WTC11 (cell line): ENCODE results near the gene TVP23A. TPM values are rescaled to one million over a fixed set of nuclear protein-coding genes. Genes with fewer than 3 reads are reported as not detected.

Experiments
- ATAC-seq: fragments of 200-7000 bp; cut with Tn5 transposase; 2 replicates; pipeline ENCODE4 v1.10.0; 2021; ENCODE audit warnings: mild to moderate bottlenecking, moderate library complexity
- CTCF ChIA-PET: fragments of 300-600 bp; sonication (Branson Sonifier 250); formaldehyde crosslinking; loops from one replicate; lab custom pipeline; 2021; ENCODE audit warnings: antibody characterized with exemption; lab: Charles Lee
- POLR2A ChIA-PET: fragments of 350-600 bp; sonication (Branson Sonifier 250); formaldehyde crosslinking; loops from one replicate; lab custom pipeline; 2021; ENCODE audit warnings: antibody characterized with exemption; lab: Charles Lee
- DNase-seq: peaks from one replicate; pipeline ENCODE4 v3.0.0; 2021; ENCODE audit warnings: low spot score
- H3K27ac Mint-ChIP-seq: 2 replicates; pipeline ENCODE4 v1.8.0; 2021; ENCODE audit warnings: mixed read lengths
- H3K27me3 Mint-ChIP-seq: 2 replicates; pipeline ENCODE4 v1.8.0; 2021; ENCODE audit warnings: low read depth, mild to moderate bottlenecking, moderate library complexity, mixed read lengths
- H3K36me3 Mint-ChIP-seq: 2 replicates; pipeline ENCODE4 v1.8.0; 2021; ENCODE audit warnings: mixed read lengths
- H3K4me1 Mint-ChIP-seq: 2 replicates; pipeline ENCODE4 v1.8.0; 2022; ENCODE audit warnings: mixed read lengths
- H3K4me3 Mint-ChIP-seq: 2 replicates; pipeline ENCODE4 v1.8.0; 2021; ENCODE audit warnings: mild to moderate bottlenecking, moderate library complexity, mixed read lengths
- H3K9me3 Mint-ChIP-seq: 2 replicates; pipeline ENCODE4 v1.8.0; 2021; ENCODE audit warnings: mixed read lengths
- ATF2 ChIP-seq: sonication (generic); formaldehyde crosslinking; IDR thresholded peaks from 2 replicates; pipeline ENCODE4 v1.8.1; 2022; ENCODE audit warnings: low read depth, missing genetic modification reagents, borderline replicate concordance
- CTCF ChIP-seq: fragments of 200-600 bp; IDR thresholded peaks from 2 replicates; pipeline ENCODE4 v1.8.0; 2022; ENCODE audit warnings: antibody characterized with exemption
- FOXJ3 ChIP-seq: sonication (generic); formaldehyde crosslinking; IDR thresholded peaks from 2 replicates; pipeline ENCODE4 v1.9.0; 2021; ENCODE audit warnings: missing genetic modification reagents, mild to moderate bottlenecking, borderline replicate concordance
- FOXK1 ChIP-seq: sonication (generic); formaldehyde crosslinking; IDR thresholded peaks from 2 replicates; pipeline ENCODE4 v1.8.0; 2022; ENCODE audit warnings: mild to moderate bottlenecking, moderate library complexity, missing genetic modification reagents
- FOXP4 ChIP-seq: sonication (generic); formaldehyde crosslinking; IDR thresholded peaks from 2 replicates; pipeline ENCODE4 v1.8.0; 2022; ENCODE audit warnings: mild to moderate bottlenecking, missing genetic modification reagents
- GABPB1 ChIP-seq: sonication (generic); formaldehyde crosslinking; IDR thresholded peaks from 2 replicates; pipeline ENCODE4 v1.8.1; 2023; ENCODE audit warnings: mild to moderate bottlenecking, missing genetic modification reagents
- GRHL2 ChIP-seq: fragments of 250-450 bp; sonication (Bioruptor Pico); IDR thresholded peaks from 2 replicates; pipeline ENCODE4 v1.8.0; 2022; ENCODE audit warnings: mild to moderate bottlenecking, moderate library complexity; ENCODE audit not compliant: insufficient replicate concordance, severe bottlenecking
- HMGA2 ChIP-seq: fragments of 250-450 bp; sonication (Bioruptor Pico); IDR thresholded peaks from 2 replicates; pipeline ENCODE4 v1.4.0; 2021; ENCODE audit warnings: mild to moderate bottlenecking, moderate library complexity
- IRF1 ChIP-seq: sonication (generic); formaldehyde crosslinking; IDR thresholded peaks from 2 replicates; pipeline ENCODE4 v1.8.0; 2023; ENCODE audit warnings: missing genetic modification reagents
- NFATC4 ChIP-seq: fragments of 250-450 bp; sonication (Bioruptor Pico); IDR thresholded peaks from 2 replicates; pipeline ENCODE4 v1.9.0; 2021; ENCODE audit warnings: mild to moderate bottlenecking
- NFE2L1 ChIP-seq: sonication (generic); formaldehyde crosslinking; IDR thresholded peaks from 2 replicates; pipeline ENCODE4 v1.8.1; 2023; ENCODE audit warnings: missing genetic modification reagents
- STAT6 ChIP-seq: sonication (generic); formaldehyde crosslinking; conservative IDR thresholded peaks from 2 replicates; pipeline ENCODE4 v1.8.1; 2023; ENCODE audit warnings: mild to moderate bottlenecking, low read depth, missing genetic modification reagents, moderate library complexity
- ZBTB21 ChIP-seq: sonication (generic); formaldehyde crosslinking; IDR thresholded peaks from 2 replicates; pipeline ENCODE4 v1.8.1; 2023; ENCODE audit warnings: mild to moderate bottlenecking, missing genetic modification reagents, borderline replicate concordance
- ZMAT4 ChIP-seq: fragments of 250-450 bp; sonication (Bioruptor Pico); IDR thresholded peaks from 2 replicates; pipeline ENCODE4 v1.9.0; 2021; ENCODE audit warnings: mild to moderate bottlenecking
- ZNF138 ChIP-seq: sonication (generic); formaldehyde crosslinking; conservative IDR thresholded peaks from 2 replicates; pipeline ENCODE4 v1.8.1; 2022; ENCODE audit warnings: mild to moderate bottlenecking, moderate library complexity, missing genetic modification reagents
- ZNF263 ChIP-seq: sonication (generic); formaldehyde crosslinking; IDR thresholded peaks from 2 replicates; pipeline ENCODE4 v1.8.1; 2022; ENCODE audit warnings: low read depth, mild to moderate bottlenecking, moderate library complexity, missing genetic modification reagents
- ZNF423 ChIP-seq: fragments of 250-450 bp; sonication (Bioruptor Pico); IDR thresholded peaks from 2 replicates; pipeline ENCODE4 v2.1.2; 2022; ENCODE audit warnings: mild to moderate bottlenecking, moderate library complexity
- ZNF425 ChIP-seq: fragments of 250-450 bp; sonication (Bioruptor Pico); conservative IDR thresholded peaks from 2 replicates; pipeline ENCODE4 v1.9.0; 2021; ENCODE audit warnings: mild to moderate bottlenecking
- ZNF671 ChIP-seq: fragments of 250-450 bp; sonication (Bioruptor Pico); IDR thresholded peaks from 2 replicates; pipeline ENCODE4 v1.8.0; 2021; ENCODE audit warnings: mild to moderate bottlenecking
- total RNA-seq: library from RNA; stranded (reverse); gene quantifications from 3 replicates; pipeline ENCODE4 v1.2.3, GENCODE V29; 2021

Gene TVP23A
- total RNA-seq, 1 experiment from 2014 or later, result 1.2 TPM

GRCh38 chr16:10824111-10824893 is 5.7 kb upstream of the TVP23A start:
- Mint-ChIP-seq H3K4me1 (peaks cover 7% of the 10 kb centered on the region), H3K4me3 (no peak overlapping the region)
- no peak for TF ChIP-seq ZNF423 (CRISPR knock-in tag)
- no peak for TF ChIP-seq FOXK1 (CRISPR knock-in tag)
- no peak for TF ChIP-seq ZMAT4 (CRISPR knock-in tag)
- TF ChIP-seq, all 79 proteins: peak for 0
- H3K36me3 Mint-ChIP-seq, result no peaks in the 10 kb centered on the region
- CTCF ChIA-PET, result no interaction called here
- POLR2A ChIA-PET, result no interaction called here
- H3K27me3 Mint-ChIP-seq, result peaks cover 3% of the 10 kb centered on the region; the same call in 1 of the 2 replicates
- DNase-seq (no peak), ATAC-seq (no peak)
- no peaks in the 10 kb centered on the region for H3K9me3 Mint-ChIP-seq
- no peak overlapping the region for H3K27ac Mint-ChIP-seq

GRCh38 chr16:10822702-10823101 is 4.1 kb upstream of the TVP23A start:
- no peak for TF ChIP-seq ZNF138 (CRISPR knock-in tag)
- no peak for TF ChIP-seq FOXP4
- no peak for TF ChIP-seq GABPB1
- no peak for TF ChIP-seq GRHL2 (CRISPR knock-in tag)
- TF ChIP-seq HMGA2 (CRISPR knock-in tag), result no peak
- no peak for TF ChIP-seq ZBTB21 (CRISPR knock-in tag)
- no peak for TF ChIP-seq ZNF671 (CRISPR knock-in tag)
- TF ChIP-seq FOXJ3, result no peak
- no peak for TF ChIP-seq ZNF263 (CRISPR knock-in tag)
- TF ChIP-seq NFE2L1 (CRISPR knock-in tag), result no peak
- TF ChIP-seq ZNF425, result no peak
- no peak for TF ChIP-seq STAT6 (CRISPR knock-in tag)
- POLR2A ChIA-PET, result no interaction called here
- no peak overlapping the region for H3K27ac Mint-ChIP-seq
- ATAC-seq (no peak), DNase-seq (no peak)
- peaks cover 9% of the 10 kb centered on the region for H3K4me1 Mint-ChIP-seq
- H3K36me3 Mint-ChIP-seq, result no peaks in the 10 kb centered on the region
- no peak overlapping the region for H3K4me3 Mint-ChIP-seq
- peaks cover 6% of the 10 kb centered on the region for H3K27me3 Mint-ChIP-seq
- CTCF ChIA-PET, result no interaction called here
- H3K9me3 Mint-ChIP-seq, result no peaks in the 10 kb centered on the region

GRCh38 chr16:10820546-10820945 is 2.0 kb upstream of the TVP23A start:
- H3K27me3 Mint-ChIP-seq, result peaks cover 10% of the 10 kb centered on the region
- H3K9me3 Mint-ChIP-seq, result no peaks in the 10 kb centered on the region
- H3K4me3 Mint-ChIP-seq, result no peak overlapping the region
- H3K4me1 Mint-ChIP-seq, result peaks cover 9% of the 10 kb centered on the region
- ChIA-PET POLR2A (no interaction called here), CTCF (interaction anchor here (1.0 to 2.0 kb wide), 3 partner anchors 58 to 121 kb away, joined by 3 to 17 read pairs (median 4); partner anchors contain the start of gene DEXI)
- no peak for ATAC-seq
- H3K36me3 Mint-ChIP-seq, result no peaks in the 10 kb centered on the region
- no peak for DNase-seq
- no peak overlapping the region for H3K27ac Mint-ChIP-seq
- no peak for TF ChIP-seq IRF1 (CRISPR knock-in tag)
- TF ChIP-seq ATF2 (CRISPR knock-in tag), result no peak
- TF ChIP-seq NFATC4 (CRISPR knock-in tag), result no peak
- TF ChIP-seq CTCF, result no peak
